Neural crest cell (in vitro differentiated cells): Measurements from ENCODE around the gene KCNE3. TPM values are rescaled to one million over a fixed set of nuclear protein-coding genes. Genes with fewer than 3 reads are reported as not detected.

Experiments used
- DNase-seq: peaks from one replicate; pipeline ENCODE4 v3.0.0; 2021; ENCODE audit warnings: low read depth, mixed read lengths, low spot score
- H3K27ac Mint-ChIP-seq: one replicate; pipeline ENCODE4 v1.8.0; 2021; ENCODE audit warnings: mild to moderate bottlenecking, mixed read lengths; ENCODE audit not compliant: unreplicated experiment
- H3K27me3 Mint-ChIP-seq: 2 replicates; pipeline ENCODE4 v1.8.0; 2021; ENCODE audit warnings: low read depth, mild to moderate bottlenecking, mixed read lengths
- H3K36me3 Mint-ChIP-seq: 2 replicates; pipeline ENCODE4 v1.8.0; 2021; ENCODE audit warnings: low read depth, mild to moderate bottlenecking, mixed read lengths
- H3K4me1 Mint-ChIP-seq: 2 replicates; pipeline ENCODE4 v1.8.0; 2021; ENCODE audit warnings: mixed read lengths
- H3K4me3 Mint-ChIP-seq: one replicate; pipeline ENCODE4 v1.8.0; 2021; ENCODE audit warnings: mild to moderate bottlenecking, mixed read lengths
- H3K9me3 Mint-ChIP-seq: 2 replicates; pipeline ENCODE4 v1.8.0; 2021; ENCODE audit warnings: mixed read lengths
- total RNA-seq: library from RNA; stranded (reverse); gene quantifications from 2 replicates; pipeline ENCODE4 v1.2.1, GENCODE V29; 2021
- TF ChIP-seq, protein P1 (sequence below): fragments of 200-600 bp; sonication (generic); conservative IDR thresholded peaks from 2 replicates; pipeline ENCODE4 v1.5.0; 2021; ENCODE audit warnings: antibody characterized with exemption, mild to moderate bottlenecking

KCNE3 gene
- total RNA-seq, 1 donor from 2014 or later = 2.6 TPM

GRCh38 chr11:74442636-74443035, 24.7 kb downstream of the KCNE3 start:
- no peaks in the 10 kb centered on the region for H3K36me3 Mint-ChIP-seq
- H3K27ac Mint-ChIP-seq = no peak overlapping the region
- no peaks in the 10 kb centered on the region for H3K4me1 Mint-ChIP-seq
- H3K9me3 Mint-ChIP-seq = no peaks in the 10 kb centered on the region
- no peak for DNase-seq
- H3K27me3 Mint-ChIP-seq = no peaks in the 10 kb centered on the region
- H3K4me3 Mint-ChIP-seq = no peak overlapping the region
- TF ChIP-seq, protein P1, sequence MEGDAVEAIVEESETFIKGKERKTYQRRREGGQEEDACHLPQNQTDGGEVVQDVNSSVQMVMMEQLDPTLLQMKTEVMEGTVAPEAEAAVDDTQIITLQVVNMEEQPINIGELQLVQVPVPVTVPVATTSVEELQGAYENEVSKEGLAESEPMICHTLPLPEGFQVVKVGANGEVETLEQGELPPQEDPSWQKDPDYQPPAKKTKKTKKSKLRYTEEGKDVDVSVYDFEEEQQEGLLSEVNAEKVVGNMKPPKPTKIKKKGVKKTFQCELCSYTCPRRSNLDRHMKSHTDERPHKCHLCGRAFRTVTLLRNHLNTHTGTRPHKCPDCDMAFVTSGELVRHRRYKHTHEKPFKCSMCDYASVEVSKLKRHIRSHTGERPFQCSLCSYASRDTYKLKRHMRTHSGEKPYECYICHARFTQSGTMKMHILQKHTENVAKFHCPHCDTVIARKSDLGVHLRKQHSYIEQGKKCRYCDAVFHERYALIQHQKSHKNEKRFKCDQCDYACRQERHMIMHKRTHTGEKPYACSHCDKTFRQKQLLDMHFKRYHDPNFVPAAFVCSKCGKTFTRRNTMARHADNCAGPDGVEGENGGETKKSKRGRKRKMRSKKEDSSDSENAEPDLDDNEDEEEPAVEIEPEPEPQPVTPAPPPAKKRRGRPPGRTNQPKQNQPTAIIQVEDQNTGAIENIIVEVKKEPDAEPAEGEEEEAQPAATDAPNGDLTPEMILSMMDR = no peak

- H3K27ac Mint-ChIP-seq = no peak overlapping the region
- no peaks in the 10 kb centered on the region for H3K36me3 Mint-ChIP-seq
- H3K27me3 Mint-ChIP-seq = no peaks in the 10 kb centered on the region
- TF ChIP-seq, protein P1 = no peak
- no peaks in the 10 kb centered on the region for H3K4me1 Mint-ChIP-seq
- no peak for DNase-seq
- no peak overlapping the region for H3K4me3 Mint-ChIP-seq
- no peaks in the 10 kb centered on the region for H3K9me3 Mint-ChIP-seq
Observed at GRCh38 chr11:74438681-74439080, 28.7 kb downstream of the KCNE3 start.

GRCh38 chr11:74437441-74438042, 29.8 kb downstream of the KCNE3 start:
- Mint-ChIP-seq H3K27ac (no peak overlapping the region), H3K36me3 (no peaks in the 10 kb centered on the region), H3K27me3 (no peaks in the 10 kb centered on the region), H3K4me1 (no peaks in the 10 kb centered on the region), H3K9me3 (no peaks in the 10 kb centered on the region), H3K4me3 (no peak overlapping the region)
- TF ChIP-seq, protein P1 = no peak
- no peak for DNase-seq

- no peak for DNase-seq
- Mint-ChIP-seq H3K36me3 (no peaks in the 10 kb centered on the region), H3K9me3 (no peaks in the 10 kb centered on the region), H3K27ac (no peak overlapping the region), H3K4me1 (no peaks in the 10 kb centered on the region), H3K4me3 (no peak overlapping the region), H3K27me3 (no peaks in the 10 kb centered on the region)
- TF ChIP-seq, protein P1 = no peak
Observed at GRCh38 chr11:74434528-74434927, 32.8 kb downstream of the KCNE3 start.

GRCh38 chr11:74429205-74429604, 38.1 kb downstream of the KCNE3 start:
- Mint-ChIP-seq H3K27me3 (no peaks in the 10 kb centered on the region), H3K27ac (no peak overlapping the region), H3K4me3 (no peak overlapping the region), H3K36me3 (peaks cover 2% of the 10 kb centered on the region), H3K4me1 (no peaks in the 10 kb centered on the region), H3K9me3 (peaks cover 9% of the 10 kb centered on the region)
- DNase-seq = no peak
- TF ChIP-seq, protein P1 = no peak
